ENCODE data around the gene UNC5B.
"Not testable (repeated sequence)": the region's sequence is repeated elsewhere in the genome, so short reads cannot be mapped to it uniquely, and the experiment has no call there.

Gene UNC5B

DNA sequence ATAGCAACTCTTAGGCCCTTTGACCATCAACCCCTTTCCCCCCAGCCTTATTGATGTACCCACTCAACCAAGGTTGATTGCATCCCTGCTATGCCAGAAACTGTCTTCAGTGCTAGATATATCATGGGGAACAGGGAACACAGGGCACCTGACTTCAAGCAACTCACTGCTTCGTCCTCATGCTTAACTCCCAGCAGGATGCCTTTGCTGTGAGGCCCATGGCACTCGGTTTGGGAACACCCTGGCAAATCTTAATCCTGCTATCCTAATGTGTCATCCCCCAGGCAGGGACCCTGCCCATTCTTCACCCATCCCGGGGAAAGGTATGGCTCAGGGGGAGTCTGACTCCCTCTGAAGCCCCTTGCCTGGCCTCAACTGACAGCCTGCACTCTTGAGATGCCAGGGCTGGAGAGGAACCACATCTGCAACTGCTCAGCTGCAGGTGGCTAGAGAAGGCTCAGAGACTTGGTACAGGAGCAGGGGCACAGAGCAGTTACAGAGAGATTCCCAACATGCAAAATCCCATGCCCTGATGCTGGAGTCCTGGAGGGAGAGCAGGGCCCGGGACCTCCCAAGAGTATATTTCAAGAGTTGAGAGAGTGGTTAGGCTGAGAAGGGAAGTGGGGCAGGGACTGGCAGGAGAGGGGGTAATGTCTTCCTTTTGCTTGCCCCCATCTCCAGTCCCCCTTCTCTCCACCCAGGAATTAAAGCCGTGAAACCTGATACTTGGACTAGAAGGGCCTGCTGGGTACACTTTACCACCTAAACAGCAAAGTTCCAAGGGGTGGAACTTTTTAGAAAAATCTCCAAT, 2.4 kb upstream of the UNC5B start:
- no peak for DNase-seq

GRCh38 chr10:71210542-71210871, 1.9 kb upstream of the UNC5B start:
- no peak for DNase-seq

- no peak for DNase-seq
Observed at GRCh38 chr10:71211053-71211452, 1.3 kb upstream of the UNC5B start.

GRCh38 chr10:71211775-71212317, 524 bp upstream of the UNC5B start:
- DNase-seq, result no peak

DNA sequence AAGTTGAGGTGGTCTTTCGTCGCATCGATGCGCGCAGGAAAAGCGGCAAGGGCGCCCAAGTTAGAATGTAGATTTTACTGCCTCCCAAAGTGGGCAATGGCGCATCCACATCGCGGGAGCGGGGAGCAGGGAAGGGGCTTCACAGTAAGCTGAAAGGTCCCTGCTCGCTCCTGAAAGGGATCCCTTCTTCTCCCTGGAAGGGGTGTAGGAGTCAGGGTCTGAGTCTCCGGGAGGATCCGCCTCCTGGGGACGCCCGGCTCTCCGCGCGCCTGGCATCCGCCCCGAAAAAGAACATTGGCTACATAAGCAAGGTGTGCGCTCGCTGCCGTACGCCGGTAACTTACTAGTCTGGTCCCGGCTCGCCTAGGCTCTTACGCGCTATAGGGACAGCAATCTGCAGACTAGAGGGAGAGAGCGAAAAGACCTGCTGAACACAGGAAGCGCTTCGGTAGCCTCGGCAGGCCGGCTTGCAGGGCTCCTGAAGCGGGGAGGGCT, 804 bp downstream of the UNC5B start:
- DNase-seq, result no peak

GRCh38 chr10:71213761-71214440, 1.5 kb downstream of the UNC5B start:
- no peak for DNase-seq

DNA sequence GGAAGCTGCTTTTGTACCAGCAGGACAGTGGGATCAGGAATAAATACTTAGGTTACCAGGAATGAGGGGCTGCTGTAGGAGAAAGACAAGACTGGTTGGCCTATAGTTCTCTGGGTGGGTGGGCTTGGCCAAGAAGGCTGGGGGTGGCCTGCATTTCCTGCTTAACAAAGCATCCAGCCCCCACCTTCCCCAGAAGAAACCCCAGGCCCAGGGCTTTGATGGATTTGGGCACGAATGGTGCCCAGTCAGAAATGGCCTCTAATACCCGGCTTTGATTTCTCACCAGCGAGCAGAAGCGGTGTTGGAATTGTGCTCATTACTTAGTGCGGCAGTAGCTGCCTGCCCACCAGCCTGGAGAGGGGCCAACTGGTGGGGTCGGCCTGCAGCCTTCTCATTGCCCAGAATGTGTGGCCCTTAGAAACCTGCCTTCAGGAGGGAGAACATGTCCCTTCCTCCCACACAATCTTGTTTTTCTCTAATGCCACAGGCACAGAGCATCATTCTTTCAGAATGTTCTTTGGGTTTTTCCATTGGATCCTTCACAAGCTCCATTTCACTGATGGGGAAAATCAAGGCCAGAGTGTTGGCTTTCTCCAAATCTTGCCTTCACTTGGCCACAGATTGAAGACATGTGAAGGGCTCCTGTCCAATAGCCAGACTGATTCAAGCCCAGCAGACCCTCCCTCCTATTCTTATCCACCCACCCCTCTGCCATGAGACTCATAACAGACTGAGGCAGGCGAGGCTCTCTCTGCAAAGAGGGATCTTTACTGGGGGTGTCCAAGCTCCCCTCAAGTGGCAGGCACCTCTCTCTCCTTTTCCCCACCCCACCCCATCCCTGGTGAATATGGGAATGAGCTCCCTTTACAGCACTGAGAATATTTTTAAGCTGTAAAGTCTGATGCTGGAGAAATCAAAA, 2.5 kb downstream of the UNC5B start:
- no peak for DNase-seq

- no peak for DNase-seq
Observed at GRCh38 chr10:71216363-71216695, 4.0 kb downstream of the UNC5B start.

GRCh38 chr10:71216751-71217265, 4.4 kb downstream of the UNC5B start:
- no peak for DNase-seq

- DNase-seq, result no peak
Observed at GRCh38 chr10:71217266-71218045, 5.1 kb downstream of the UNC5B start.

DNA sequence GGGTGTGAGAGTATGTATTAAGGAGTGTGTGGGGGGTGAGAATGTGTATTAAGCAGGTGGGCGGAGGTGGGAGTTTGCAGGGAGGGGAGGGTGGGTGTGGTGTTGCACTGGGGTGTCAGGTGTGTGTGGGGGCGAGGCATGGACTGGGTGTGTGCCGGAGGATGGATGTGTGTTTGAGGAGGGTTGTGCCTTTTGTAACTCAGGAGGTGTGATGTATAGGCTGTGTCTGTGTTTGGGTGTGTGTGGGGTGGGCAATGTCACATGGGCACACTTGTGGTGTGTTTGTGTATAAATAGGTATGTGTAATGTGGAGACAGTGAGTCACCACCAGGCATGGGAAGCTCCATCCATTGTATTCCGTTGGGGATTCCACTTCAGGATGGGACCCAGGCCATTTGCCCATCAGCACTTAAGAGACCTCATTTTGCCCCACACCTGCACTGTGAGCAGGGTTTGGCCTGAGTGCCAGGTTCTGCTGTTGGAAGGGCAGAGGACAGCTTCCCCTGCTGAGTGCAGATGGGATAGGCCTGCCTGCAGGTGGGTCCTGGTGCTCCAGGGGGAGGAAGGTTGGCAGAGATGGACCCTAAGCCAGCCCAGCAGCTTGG, 5.8 kb downstream of the UNC5B start:
- no peak for DNase-seq

DNA sequence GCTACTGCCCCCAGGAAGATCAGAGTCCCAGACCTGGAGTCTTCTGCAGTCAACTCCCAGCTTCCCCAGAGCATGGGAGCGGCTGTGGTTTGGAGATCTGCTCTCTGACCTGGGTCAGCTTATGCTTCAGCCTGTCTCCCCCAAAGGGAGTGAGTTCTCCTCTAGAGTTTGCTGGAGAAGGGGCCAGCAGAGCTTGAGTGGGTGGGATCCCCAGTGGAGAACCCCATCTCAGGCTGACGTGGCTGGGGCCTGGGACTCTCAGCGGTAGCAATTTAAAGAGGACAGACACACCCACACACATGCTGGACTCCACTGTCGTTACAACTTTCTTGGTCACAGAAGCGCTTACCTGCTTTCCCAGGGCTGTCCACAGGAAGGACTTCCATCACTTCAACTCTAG, 6.3 kb downstream of the UNC5B start:
- no peak for DNase-seq

DNA sequence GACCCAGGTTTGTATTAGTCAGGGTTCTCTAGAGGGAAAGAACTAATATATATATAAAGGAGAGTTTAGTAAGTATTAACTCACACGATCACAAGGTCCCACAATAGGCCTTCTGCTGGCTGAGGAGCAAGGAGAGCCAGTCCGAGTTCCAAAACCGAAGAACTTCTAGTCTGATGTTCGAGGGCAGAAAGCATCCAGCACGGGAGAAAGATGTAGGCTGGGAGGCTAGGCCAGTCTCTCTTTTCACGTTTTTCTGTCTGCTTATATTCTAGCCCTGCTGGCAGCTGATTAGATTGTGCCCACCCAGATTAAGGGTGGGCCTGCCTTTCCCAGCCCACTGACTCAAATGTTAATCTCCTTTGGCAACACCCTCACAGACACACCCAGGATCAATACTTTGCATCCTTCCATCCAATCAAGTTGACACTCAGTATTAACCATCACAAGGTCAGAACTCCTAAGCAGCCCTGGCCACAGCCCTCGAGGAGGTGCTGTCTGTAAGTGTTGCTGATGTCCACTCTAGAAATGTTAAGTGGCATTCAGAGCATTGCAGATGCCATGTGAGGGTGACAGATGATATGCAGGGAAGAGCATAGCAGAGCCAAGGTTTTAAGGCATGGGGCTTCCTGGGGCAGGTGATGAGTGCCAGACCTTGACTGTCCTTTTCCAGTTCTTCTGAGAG, 7.0 kb downstream of the UNC5B start:
- DNase-seq, result not testable (repeated sequence)

DNA sequence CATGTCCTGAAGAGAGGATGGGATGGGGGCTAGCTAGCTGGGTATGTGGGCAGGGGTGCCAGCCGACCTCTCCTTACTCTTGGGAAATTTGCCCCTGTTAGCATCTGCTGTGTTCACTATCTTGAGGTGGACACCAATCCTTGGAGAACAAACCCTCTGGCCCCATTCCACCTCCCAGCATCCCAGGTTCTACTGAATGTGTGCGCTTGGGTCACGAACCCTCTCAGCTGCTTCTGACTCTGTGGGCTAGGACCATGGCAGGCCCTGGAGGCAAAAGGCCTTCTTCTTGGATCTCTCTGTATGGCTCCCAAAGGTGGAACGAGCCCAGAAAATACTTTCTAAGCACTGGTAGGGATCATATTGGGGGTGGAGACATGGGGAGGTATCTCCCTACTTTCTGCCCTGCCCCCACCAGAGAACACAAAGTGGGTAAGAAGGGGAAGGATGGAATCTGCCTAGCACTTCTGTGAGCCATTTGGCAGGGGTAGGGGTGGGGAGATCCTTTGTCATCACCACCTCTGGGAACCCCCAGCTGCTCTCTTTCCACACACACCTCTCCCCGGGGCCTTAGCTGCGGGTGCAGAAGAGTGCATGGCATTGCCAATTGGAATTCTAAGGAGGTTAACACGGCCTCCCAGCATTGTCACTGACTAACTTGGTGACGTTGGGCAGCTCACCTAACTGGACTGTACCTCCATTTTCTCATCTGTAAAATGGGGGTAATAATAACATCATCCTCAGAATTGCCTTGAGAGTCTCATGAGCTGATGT, 7.7 kb downstream of the UNC5B start:
- DNase-seq, result no peak

DNA sequence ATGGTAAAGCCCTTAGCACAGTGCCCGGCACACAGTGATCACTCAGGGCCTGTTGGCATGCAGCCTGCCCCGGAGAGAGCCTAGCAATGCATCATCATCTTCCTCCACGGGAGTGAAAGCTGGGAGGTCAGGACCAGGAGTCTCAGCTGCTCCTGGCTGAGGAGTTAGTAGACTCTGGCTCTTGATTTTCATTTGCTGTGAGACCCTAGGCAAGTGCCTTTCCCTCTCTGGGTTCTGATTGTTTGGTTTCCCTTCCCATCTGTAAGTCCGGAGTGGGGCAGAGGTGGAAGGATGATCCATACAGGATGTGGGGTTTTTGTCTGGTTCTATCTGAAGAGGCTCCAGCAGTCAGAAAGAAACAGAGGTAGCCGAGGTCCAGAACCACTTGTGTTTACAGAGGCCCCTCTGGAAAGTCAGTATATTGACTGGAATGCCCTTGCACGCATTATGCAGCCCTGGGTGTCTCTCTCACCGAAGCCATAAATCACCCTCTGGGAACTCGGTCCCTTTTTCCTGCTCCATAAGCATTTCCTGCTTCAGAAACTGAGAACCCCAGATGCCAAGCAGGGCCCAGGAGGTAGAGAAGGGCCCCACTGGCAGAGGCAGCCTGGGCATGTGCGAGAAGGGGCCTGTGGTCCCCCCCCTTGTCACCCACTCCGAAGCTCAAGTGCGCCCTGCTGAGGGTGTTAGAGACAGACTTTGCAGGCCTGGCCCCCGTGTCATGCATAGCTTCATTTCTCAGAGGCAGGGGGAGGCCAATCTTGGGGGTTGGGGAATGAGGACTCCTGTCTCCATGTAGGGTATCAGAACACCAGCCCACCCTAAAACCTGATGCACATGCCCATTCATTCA, 8.5 kb downstream of the UNC5B start:
- no peak for DNase-seq

DNA sequence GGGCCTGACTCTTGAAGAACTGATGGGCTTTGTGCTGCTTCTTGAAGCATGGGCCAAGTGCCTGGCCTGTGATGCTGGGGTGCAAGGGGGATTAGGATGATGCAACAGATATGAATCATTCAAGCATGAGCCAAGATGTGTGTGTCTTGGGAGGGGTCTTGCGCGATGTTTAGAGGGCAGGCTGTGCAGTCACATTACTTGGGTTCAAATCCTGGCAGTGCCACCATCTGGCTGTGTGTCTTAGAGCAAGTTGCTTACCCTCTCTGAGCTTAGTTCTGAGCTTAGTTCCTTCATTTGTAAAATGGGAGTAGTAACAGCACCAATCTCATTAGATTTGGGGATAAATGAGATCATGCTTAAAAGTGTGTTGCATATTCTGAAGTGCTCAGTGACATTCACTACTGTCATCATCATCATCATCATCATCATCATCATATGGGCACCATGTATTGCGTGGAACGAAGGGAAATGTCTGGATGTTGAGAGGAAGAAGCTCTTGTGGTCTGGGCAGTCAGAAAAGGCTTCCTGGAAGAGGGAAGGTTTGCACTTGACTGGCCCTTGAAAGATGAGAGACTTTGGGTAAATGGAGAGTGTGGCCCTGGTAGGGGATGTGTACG, 9.3 kb downstream of the UNC5B start:
- no peak for DNase-seq

DNA sequence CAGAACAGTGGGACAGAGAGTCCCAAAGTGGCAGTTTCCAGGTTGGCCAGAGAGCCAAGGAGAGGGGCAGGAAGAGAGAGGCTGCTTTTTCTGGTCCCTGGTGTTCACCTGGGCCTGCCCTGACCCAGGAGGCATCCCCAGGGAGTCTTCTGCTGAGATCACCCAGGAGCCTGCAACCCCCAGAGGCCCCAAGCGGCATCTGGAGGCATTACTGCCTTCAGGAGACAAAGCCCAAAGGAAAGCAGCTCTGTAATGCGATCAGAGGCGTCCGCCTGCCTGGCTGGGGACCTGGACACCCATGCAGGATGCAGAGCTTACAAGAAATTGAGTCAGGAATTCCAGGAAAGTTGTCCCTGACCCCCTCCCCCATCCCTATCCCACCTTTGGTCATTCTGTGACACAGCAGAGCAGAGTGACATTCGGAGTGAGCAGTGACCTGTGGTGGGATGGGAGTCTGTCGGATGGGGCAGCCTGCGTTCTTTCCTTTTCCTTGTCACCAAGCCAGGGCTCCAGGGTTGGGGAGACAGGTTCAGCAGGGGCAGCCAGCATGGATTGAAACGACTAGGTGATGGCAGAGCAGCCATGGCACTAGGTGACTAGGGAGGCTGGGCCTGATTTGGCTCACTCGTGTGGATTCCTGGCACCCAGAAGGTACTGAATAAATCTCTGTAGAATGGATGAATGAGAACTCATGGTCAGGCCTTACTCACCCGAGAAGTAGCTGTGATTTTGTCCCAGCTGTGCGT, 10.4 kb downstream of the UNC5B start:
- DNase-seq, result no peak

All from activated T-cell treated with anti-CD3 and anti-CD28 coated beads for 4 hours (primary cell).